PC-9 (cell line): ENCODE measurements around the gene EPHB1.

Source experiments
- CTCF ChIP-seq: fragments of 200-600 bp; sonication (generic); conservative IDR thresholded peaks from 2 replicates; pipeline ENCODE4 v1.6.1; 2017; ENCODE audit warnings: mixed run types, antibody characterized with exemption, mild to moderate bottlenecking, moderate library complexity
- EZH2 ChIP-seq: fragments of 200-600 bp; sonication (generic); IDR thresholded peaks from 2 replicates; pipeline ENCODE4 v1.8.0; 2017; ENCODE audit warnings: antibody characterized with exemption, low read depth

- TF ChIP-seq CTCF (no peak), EZH2 (no peak)
These were observed 127.0 kb downstream of the EPHB1 start for GRCh38 chr3:134922101-134922500.
